ENCODE data around the gene RNF125.
"Not testable (repeated sequence)": the region's sequence is repeated elsewhere in the genome, so short reads cannot be mapped to it uniquely, and the experiment has no call there.

The RNF125 gene

GRCh38 chr18:32018331-32019250 is at the start of gene RNF125:
RNF125 (plus strand) TSS chr18:32018825; CDS start chr18:32018864, 39 bp downstream.
- H3K27ac Mint-ChIP-seq = peak within 1 kb of the TSS; percentile 98
- no peaks in the 10 kb centered on the region for H3K9me3 Mint-ChIP-seq (ENCODE audit: low read depth)
- H3K4me1 Mint-ChIP-seq (ENCODE audit: low read depth) = peaks cover 55% of the 10 kb centered on the region
- peak within 1 kb of the TSS; percentile 98 for H3K4me3 Mint-ChIP-seq
- H3K27me3 Mint-ChIP-seq = no peaks in the 10 kb centered on the region
- peaks cover 2% of the 10 kb centered on the region for H3K36me3 Mint-ChIP-seq

- Mint-ChIP-seq H3K36me3 (peaks cover 5% of the 10 kb centered on the region), H3K27ac (no peak overlapping the region), H3K27me3 (no peaks in the 10 kb centered on the region), H3K9me3 (ENCODE audit: low read depth) (peaks cover 15% of the 10 kb centered on the region), H3K4me1 (ENCODE audit: low read depth) (no peaks in the 10 kb centered on the region), H3K4me3 (no peak overlapping the region)
These were observed 48.0 kb upstream of the RNF125 start for GRCh38 chr18:31970617-31971016.

- Mint-ChIP-seq H3K4me1 (ENCODE audit: low read depth) (no peaks in the 10 kb centered on the region), H3K4me3 (no peak overlapping the region), H3K27me3 (no peaks in the 10 kb centered on the region), H3K9me3 (ENCODE audit: low read depth) (peaks cover 15% of the 10 kb centered on the region), H3K36me3 (peaks cover 8% of the 10 kb centered on the region), H3K27ac (no peak overlapping the region)
These were observed 44.6 kb upstream of the RNF125 start for GRCh38 chr18:31973929-31974546.

GRCh38 chr18:31976242-31976641 is 42.4 kb upstream of the RNF125 start:
- no peak overlapping the region for H3K4me3 Mint-ChIP-seq
- no peaks in the 10 kb centered on the region for H3K27me3 Mint-ChIP-seq
- H3K27ac Mint-ChIP-seq = no peak overlapping the region
- H3K9me3 Mint-ChIP-seq (ENCODE audit: low read depth) = peaks cover 15% of the 10 kb centered on the region
- H3K36me3 Mint-ChIP-seq = peaks cover 12% of the 10 kb centered on the region
- H3K4me1 Mint-ChIP-seq (ENCODE audit: low read depth) = no peaks in the 10 kb centered on the region

GRCh38 chr18:31977270-31977872 is 41.3 kb upstream of the RNF125 start:
- Mint-ChIP-seq H3K27ac (no peak overlapping the region), H3K36me3 (peaks cover 10% of the 10 kb centered on the region), H3K4me1 (ENCODE audit: low read depth) (no peaks in the 10 kb centered on the region), H3K27me3 (no peaks in the 10 kb centered on the region), H3K9me3 (ENCODE audit: low read depth) (peaks cover 12% of the 10 kb centered on the region), H3K4me3 (no peak overlapping the region)

- Mint-ChIP-seq H3K4me3 (no peak overlapping the region), H3K9me3 (ENCODE audit: low read depth) (peaks cover 12% of the 10 kb centered on the region), H3K4me1 (ENCODE audit: low read depth) (peaks cover 6% of the 10 kb centered on the region), H3K27me3 (no peaks in the 10 kb centered on the region), H3K27ac (no peak overlapping the region), H3K36me3 (peaks cover 10% of the 10 kb centered on the region)
These were observed 40.0 kb upstream of the RNF125 start for GRCh38 chr18:31978616-31979015.

GRCh38 chr18:31979714-31980113 is 38.9 kb upstream of the RNF125 start:
- H3K9me3 Mint-ChIP-seq (ENCODE audit: low read depth) = peaks cover 5% of the 10 kb centered on the region
- no peak overlapping the region for H3K27ac Mint-ChIP-seq
- H3K4me3 Mint-ChIP-seq = no peak overlapping the region
- H3K27me3 Mint-ChIP-seq = no peaks in the 10 kb centered on the region
- peaks cover 15% of the 10 kb centered on the region for H3K4me1 Mint-ChIP-seq (ENCODE audit: low read depth)
- H3K36me3 Mint-ChIP-seq = peaks cover 7% of the 10 kb centered on the region

GRCh38 chr18:31980863-31981262 is 37.8 kb upstream of the RNF125 start:
- Mint-ChIP-seq H3K27me3 (no peaks in the 10 kb centered on the region), H3K27ac (peak overlapping the region; percentile 46), H3K4me1 (ENCODE audit: low read depth) (peaks cover 20% of the 10 kb centered on the region), H3K4me3 (no peak overlapping the region), H3K36me3 (peaks cover 7% of the 10 kb centered on the region), H3K9me3 (ENCODE audit: low read depth) (no peaks in the 10 kb centered on the region)

- Mint-ChIP-seq H3K4me3 (no peak overlapping the region), H3K9me3 (ENCODE audit: low read depth) (no peaks in the 10 kb centered on the region), H3K4me1 (ENCODE audit: low read depth) (peaks cover 20% of the 10 kb centered on the region), H3K27me3 (no peaks in the 10 kb centered on the region), H3K36me3 (peaks cover 7% of the 10 kb centered on the region), H3K27ac (no peak overlapping the region)
These were observed 35.6 kb upstream of the RNF125 start for GRCh38 chr18:31983020-31983419.

GRCh38 chr18:31983976-31984375 is 34.6 kb upstream of the RNF125 start:
- Mint-ChIP-seq H3K27me3 (no peaks in the 10 kb centered on the region), H3K4me1 (ENCODE audit: low read depth) (peaks cover 20% of the 10 kb centered on the region), H3K4me3 (no peak overlapping the region), H3K9me3 (ENCODE audit: low read depth) (no peaks in the 10 kb centered on the region), H3K36me3 (peaks cover 4% of the 10 kb centered on the region), H3K27ac (no peak overlapping the region)

GRCh38 chr18:31990823-31991222 is 27.8 kb upstream of the RNF125 start:
- no peaks in the 10 kb centered on the region for H3K4me1 Mint-ChIP-seq (ENCODE audit: low read depth)
- H3K27ac Mint-ChIP-seq = no peak overlapping the region
- no peaks in the 10 kb centered on the region for H3K9me3 Mint-ChIP-seq (ENCODE audit: low read depth)
- no peaks in the 10 kb centered on the region for H3K27me3 Mint-ChIP-seq
- no peaks in the 10 kb centered on the region for H3K36me3 Mint-ChIP-seq
- H3K4me3 Mint-ChIP-seq = no peak overlapping the region

GRCh38 chr18:31996007-31996406 is 22.6 kb upstream of the RNF125 start:
- H3K27ac Mint-ChIP-seq = no peak overlapping the region
- H3K9me3 Mint-ChIP-seq (ENCODE audit: low read depth) = no peaks in the 10 kb centered on the region
- H3K4me3 Mint-ChIP-seq = no peak overlapping the region
- no peaks in the 10 kb centered on the region for H3K4me1 Mint-ChIP-seq (ENCODE audit: low read depth)
- H3K27me3 Mint-ChIP-seq = no peaks in the 10 kb centered on the region
- no peaks in the 10 kb centered on the region for H3K36me3 Mint-ChIP-seq

- Mint-ChIP-seq H3K4me1 (ENCODE audit: low read depth) (no peaks in the 10 kb centered on the region), H3K9me3 (ENCODE audit: low read depth) (no peaks in the 10 kb centered on the region), H3K27me3 (no peaks in the 10 kb centered on the region), H3K27ac (no peak overlapping the region), H3K36me3 (no peaks in the 10 kb centered on the region), H3K4me3 (no peak overlapping the region)
These were observed 19.7 kb upstream of the RNF125 start for GRCh38 chr18:31998880-31999412.

GRCh38 chr18:32001141-32001540 is 17.5 kb upstream of the RNF125 start:
- not testable (repeated sequence) for H3K36me3 Mint-ChIP-seq; H3K27ac Mint-ChIP-seq; H3K27me3 Mint-ChIP-seq; H3K9me3 Mint-ChIP-seq (ENCODE audit: low read depth); H3K4me1 Mint-ChIP-seq (ENCODE audit: low read depth); H3K4me3 Mint-ChIP-seq

GRCh38 chr18:32003822-32004221 is 14.8 kb upstream of the RNF125 start:
- not testable (repeated sequence) for H3K4me3 Mint-ChIP-seq; H3K27ac Mint-ChIP-seq; H3K27me3 Mint-ChIP-seq; H3K36me3 Mint-ChIP-seq; H3K9me3 Mint-ChIP-seq (ENCODE audit: low read depth); H3K4me1 Mint-ChIP-seq (ENCODE audit: low read depth)
